GM06990 (cell line): ENCODE data around the gene TGM1.
"Not testable (repeated sequence)": the region's sequence is repeated elsewhere in the genome, so short reads cannot be mapped to it uniquely, and the experiment has no call there.

Experiments
- DNase-seq: peaks from one replicate; pipeline ENCODE4 v3.0.0-alpha.2; 2011; ENCODE audit not compliant: insufficient read length; ENCODE audit errors: extremely low read depth
- H3K27me3 ChIP-seq: replicated peaks from 2 replicates; pipeline ENCODE4 v1.6.0; 2011; ENCODE audit warnings: low read length; ENCODE audit not compliant: control insufficient read depth, insufficient read depth
- H3K36me3 ChIP-seq: 2 replicates; pipeline ENCODE4 v1.5.1; 2011; ENCODE audit warnings: low read length; ENCODE audit not compliant: control insufficient read depth, insufficient read depth
- H3K4me3 ChIP-seq: replicated peaks from 2 replicates; pipeline ENCODE4 v1.5.1; 2011; ENCODE audit warnings: low read depth, mild to moderate bottlenecking, control low read depth, low read length
- TF ChIP-seq, protein P1 (sequence below): IDR thresholded peaks from 2 replicates; pipeline ENCODE4 v1.5.1; 2011; ENCODE audit warnings: low read length, control low read depth, mild to moderate bottlenecking, inconsistent platforms; ENCODE audit not compliant: insufficient read depth, poor library complexity, severe bottlenecking

Gene TGM1

DNA sequence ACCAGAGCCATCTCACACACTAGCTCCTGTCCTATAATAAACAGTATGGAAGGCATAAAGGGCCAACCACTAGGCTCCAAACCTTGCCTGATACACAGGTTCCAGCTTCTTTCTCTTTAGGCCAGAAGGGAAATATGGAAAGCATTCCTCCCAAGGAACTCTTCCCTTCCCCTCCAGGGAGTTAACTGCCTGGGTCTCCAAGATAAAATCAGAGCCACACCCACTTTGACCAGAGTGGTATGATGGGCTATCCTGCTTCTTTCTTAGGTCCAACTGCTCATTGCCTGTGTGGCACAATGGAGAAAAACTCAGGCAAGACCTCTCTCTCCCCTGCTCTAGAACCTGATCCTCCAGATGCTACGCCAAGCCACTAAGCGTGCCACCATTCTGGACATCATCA lies 55.4 kb downstream of the TGM1 start:
- no peak for DNase-seq
- Histone ChIP-seq H3K27me3 (no peaks in the 10 kb centered on the region), H3K4me3 (no peak overlapping the region), H3K36me3 (peaks cover 38% of the 10 kb centered on the region)
- TF ChIP-seq, protein P1, sequence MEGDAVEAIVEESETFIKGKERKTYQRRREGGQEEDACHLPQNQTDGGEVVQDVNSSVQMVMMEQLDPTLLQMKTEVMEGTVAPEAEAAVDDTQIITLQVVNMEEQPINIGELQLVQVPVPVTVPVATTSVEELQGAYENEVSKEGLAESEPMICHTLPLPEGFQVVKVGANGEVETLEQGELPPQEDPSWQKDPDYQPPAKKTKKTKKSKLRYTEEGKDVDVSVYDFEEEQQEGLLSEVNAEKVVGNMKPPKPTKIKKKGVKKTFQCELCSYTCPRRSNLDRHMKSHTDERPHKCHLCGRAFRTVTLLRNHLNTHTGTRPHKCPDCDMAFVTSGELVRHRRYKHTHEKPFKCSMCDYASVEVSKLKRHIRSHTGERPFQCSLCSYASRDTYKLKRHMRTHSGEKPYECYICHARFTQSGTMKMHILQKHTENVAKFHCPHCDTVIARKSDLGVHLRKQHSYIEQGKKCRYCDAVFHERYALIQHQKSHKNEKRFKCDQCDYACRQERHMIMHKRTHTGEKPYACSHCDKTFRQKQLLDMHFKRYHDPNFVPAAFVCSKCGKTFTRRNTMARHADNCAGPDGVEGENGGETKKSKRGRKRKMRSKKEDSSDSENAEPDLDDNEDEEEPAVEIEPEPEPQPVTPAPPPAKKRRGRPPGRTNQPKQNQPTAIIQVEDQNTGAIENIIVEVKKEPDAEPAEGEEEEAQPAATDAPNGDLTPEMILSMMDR: no peak

DNA sequence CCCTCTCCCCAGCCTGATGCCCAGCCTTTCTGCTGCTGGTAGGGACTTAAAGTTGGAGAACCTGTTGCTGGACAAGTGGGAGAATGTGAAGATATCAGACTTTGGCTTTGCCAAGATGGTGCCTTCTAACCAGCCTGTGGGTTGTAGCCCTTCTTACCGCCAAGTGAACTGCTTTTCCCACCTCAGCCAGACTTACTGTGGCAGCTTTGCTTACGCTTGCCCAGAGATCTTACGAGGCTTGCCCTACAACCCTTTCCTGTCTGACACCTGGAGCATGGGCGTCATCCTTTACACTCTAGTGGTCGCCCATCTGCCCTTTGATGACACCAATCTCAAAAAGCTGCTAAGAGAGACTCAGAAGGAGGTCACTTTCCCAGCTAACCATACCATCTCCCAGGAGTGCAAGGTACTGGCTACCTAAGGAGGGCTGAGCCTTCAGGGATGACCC lies 55.8 kb downstream of the TGM1 start:
- H3K36me3 ChIP-seq: peaks cover 38% of the 10 kb centered on the region
- TF ChIP-seq, protein P1: no peak
- H3K27me3 ChIP-seq: no peaks in the 10 kb centered on the region
- no peak for DNase-seq
- no peak overlapping the region for H3K4me3 ChIP-seq

DNA sequence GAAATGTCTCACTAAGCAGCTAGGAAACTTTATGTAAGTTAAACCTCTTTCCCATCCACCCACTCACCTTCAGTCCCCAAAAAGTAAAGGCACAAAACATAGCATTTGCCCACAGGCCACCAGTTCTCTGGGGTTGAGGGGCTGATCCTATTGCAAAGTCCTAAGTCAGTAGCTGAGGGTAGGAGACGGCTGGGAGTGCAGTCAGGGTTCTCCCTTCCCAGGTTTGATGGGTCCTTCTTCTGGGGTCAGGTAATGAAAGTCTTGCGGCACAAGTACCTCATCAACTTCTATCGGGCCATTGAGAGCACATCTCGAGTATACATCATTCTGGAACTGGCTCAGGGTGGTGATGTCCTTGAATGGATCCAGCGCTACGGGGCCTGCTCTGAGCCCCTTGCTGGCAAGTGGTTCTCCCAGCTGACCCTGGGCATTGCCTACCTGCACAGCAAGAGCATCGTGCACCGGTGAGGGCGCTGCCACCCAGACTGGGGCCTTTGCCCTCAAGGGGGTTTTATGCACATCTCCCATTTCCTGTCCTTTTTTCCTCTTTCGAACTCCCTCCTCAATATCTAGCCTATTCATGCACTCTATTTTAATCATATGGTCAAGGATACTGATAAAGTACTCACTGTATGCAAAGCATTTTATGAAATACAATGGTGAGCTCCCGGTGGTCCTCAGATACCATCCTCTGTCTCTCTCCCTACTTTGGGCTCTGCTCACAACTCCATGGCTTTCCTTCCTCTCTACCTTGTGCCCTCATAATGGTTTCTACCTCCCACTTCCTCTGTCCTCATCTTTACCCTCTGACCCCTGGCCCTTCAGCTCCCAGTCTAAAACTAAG lies 56.5 kb downstream of the TGM1 start:
- no peak for DNase-seq

DNA sequence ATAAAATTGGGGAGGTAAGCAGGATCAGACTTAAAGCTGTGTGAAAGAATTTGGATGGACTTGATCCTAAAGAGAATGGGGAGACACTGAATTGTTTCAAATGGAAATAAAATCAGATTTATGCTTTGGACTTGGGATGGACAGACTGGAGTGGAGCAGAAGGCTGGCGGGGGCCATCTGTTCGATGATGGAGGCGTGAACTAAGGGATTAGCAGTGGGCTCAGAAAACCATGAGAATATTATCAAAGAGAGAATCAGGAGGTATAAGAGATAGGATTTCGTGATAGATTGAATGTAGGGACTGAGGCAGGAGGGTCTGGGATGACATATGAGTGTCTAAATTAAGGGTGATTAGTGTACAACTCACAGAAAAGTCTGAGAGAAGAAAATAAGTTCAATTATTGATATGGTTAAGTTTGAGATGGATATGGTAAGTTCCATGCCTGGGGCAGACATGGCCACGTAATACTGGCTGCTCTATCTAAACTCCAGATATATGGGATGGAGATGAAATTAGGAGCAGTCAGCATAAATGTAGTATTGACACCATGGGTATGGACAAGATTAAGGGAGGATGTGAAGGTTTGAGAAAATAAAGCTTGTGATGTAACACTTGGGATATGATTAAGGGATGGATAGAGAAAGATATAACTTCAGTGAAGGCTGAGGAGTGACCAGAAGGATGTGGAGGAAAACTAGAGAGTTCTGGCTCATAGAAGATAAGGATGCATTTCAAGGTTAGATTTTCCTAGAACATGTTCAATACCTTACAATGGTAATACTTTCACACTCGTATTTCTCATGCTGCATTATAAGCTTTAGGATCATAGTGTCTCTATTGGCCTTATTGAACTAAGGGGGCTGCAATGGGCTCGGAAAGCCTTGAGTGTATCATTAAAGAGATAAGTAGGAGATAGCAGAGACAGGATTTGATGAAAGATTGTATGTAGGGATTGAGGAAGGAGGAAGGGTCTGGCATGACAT lies 58.5 kb downstream of the TGM1 start:
- H3K36me3 ChIP-seq: peaks cover 29% of the 10 kb centered on the region
- H3K27me3 ChIP-seq: no peaks in the 10 kb centered on the region
- TF ChIP-seq, protein P1: no peak
- H3K4me3 ChIP-seq: no peak overlapping the region
- DNase-seq: no peak

More for the DNA sequence above, 56.5 kb downstream of the TGM1 start:
- Histone ChIP-seq H3K36me3 (peaks cover 40% of the 10 kb centered on the region), H3K27me3 (no peaks in the 10 kb centered on the region), H3K4me3 (no peak overlapping the region)
- TF ChIP-seq, protein P1: no peak

DNA sequence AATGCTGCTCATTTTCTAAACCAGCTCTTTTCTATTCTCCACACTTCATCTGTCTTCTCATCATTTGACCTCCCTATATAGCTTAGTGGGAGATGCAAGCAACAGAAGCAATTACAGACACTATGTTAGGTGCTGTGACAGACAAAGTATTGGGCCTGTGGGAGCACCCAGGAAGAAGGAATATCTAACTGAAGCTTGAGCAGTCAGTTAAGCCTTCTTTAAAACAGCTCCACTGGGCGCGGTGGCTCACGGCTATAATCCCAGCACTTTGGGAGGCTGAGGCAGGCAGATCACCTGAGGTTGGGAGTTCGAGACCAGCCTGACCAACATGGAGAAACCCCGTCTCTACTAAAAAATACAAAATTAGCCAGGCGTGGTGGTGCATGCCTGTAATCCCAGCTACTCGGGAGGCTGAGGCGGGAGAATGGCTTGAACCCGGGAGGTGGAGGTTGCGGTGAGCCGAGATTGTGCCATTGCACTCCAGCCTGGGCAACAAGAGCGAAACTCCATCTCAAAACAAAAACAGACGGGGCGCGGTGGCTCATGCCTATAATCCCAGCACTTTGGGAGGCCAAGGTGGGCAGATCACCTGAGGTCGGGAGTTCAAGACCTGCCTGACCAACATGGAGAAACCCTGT lies 59.6 kb downstream of the TGM1 start:
- not testable (repeated sequence) for H3K27me3 ChIP-seq, H3K4me3 ChIP-seq, DNase-seq
- H3K36me3 ChIP-seq: peaks cover 28% of the 10 kb centered on the region

DNA sequence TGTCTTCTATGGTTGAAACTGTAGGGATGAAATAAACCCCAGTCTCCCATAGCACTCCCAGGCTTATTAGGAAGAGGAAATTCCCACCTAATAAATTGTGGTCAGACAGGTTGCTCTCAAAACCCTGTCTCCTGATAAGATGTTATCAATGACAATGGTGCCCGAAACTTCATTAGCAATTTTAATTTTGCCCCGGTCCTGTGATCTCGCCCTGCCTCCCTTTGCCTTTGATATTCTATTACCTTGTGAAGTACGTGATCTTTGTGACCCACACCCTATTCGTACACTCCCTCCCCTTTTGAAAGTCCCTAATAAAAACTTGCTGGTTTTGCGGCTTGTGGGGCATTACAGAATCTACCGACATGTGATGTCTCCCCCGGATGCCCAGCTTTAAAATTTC lies 60.4 kb downstream of the TGM1 start:
- not testable (repeated sequence) for H3K4me3 ChIP-seq, H3K27me3 ChIP-seq, DNase-seq
- H3K36me3 ChIP-seq: peaks cover 24% of the 10 kb centered on the region
